GM19372 (cell line): ENCODE data around the gene ZNF154.

Source experiments
- ATAC-seq: cut with Tn5 transposase; IDR thresholded peaks from one replicate; pipeline ENCODE4 v1.9.1; 2021; ENCODE audit warnings: mild to moderate bottlenecking, low read depth, moderate library complexity; ENCODE audit not compliant: unreplicated experiment

Gene ZNF154

GRCh38 chr19:57682226-57682766 is 26.7 kb downstream of the ZNF154 start:
- ATAC-seq: no peak

GRCh38 chr19:57675881-57676280 is 33.1 kb downstream of the ZNF154 start:
- ATAC-seq: no peak

GRCh38 chr19:57672466-57672865 is 36.5 kb downstream of the ZNF154 start:
- ATAC-seq: no peak

- no peak for ATAC-seq
Observed at GRCh38 chr19:57671124-57671895, 37.7 kb downstream of the ZNF154 start.

GRCh38 chr19:57668635-57669034 is 40.4 kb downstream of the ZNF154 start, which contains the start of gene ZSCAN4:
ZSCAN4 (plus strand) TSS chr19:57668935; CDS start chr19:57676146, 7,211 bp downstream.
- ATAC-seq: no peak

- no peak for ATAC-seq
Observed at GRCh38 chr19:57667228-57667627, 41.8 kb downstream of the ZNF154 start.

GRCh38 chr19:57665261-57665806 is 43.7 kb downstream of the ZNF154 start:
- ATAC-seq: no peak

GRCh38 chr19:57664269-57665127 is 44.5 kb downstream of the ZNF154 start:
- no peak for ATAC-seq

GRCh38 chr19:57656346-57656745 is 52.7 kb downstream of the ZNF154 start:
- no peak for ATAC-seq

GRCh38 chr19:57655443-57655842 is 53.6 kb downstream of the ZNF154 start:
- no peak for ATAC-seq

GRCh38 chr19:57653689-57654088 is 55.3 kb downstream of the ZNF154 start:
- no peak for ATAC-seq

GRCh38 chr19:57651654-57651996 is 57.4 kb downstream of the ZNF154 start:
- no peak for ATAC-seq

GRCh38 chr19:57648331-57649003 is 60.5 kb downstream of the ZNF154 start:
- ATAC-seq: no peak
